ENCODE results near the gene SYT2. TPM values are rescaled to one million over a fixed set of nuclear protein-coding genes. Genes with fewer than 3 reads are reported as not detected.
"Not testable (repeated sequence)": the region's sequence is repeated elsewhere in the genome, so short reads cannot be mapped to it uniquely, and the experiment has no call there.

SYT2 gene
- total RNA-seq, 4 donors from 2014 or later, result 0.23 to 0.59 TPM; not detected in 2

DNA sequence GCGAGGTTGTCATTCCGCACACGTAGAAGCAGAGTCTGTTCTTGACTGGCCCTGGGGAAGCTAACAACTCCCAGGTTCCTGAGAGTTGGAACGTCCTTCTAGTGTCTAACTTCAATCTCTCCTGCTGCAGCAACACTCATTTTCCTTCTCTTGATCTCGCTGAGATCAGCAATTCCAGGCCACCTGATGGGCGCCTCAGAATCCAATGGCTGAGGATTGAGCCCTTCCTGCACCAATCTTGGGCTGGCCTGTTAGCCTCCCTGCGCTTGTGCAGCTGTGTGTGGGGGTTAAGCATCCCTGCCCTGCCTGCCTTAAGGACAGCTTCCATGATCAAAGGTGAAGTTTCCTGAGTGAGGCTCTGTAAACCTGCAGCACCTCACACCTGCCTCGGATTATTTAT, 87.9 kb downstream of the SYT2 start:
- WGBS, 2 donors (ENCODE audit: low coverage in 1 of 2), result 96% methylated on average over 3 to 6 of the region's 8 CpGs
- peaks cover 0 to 42% (median 12%) of the 10 kb centered on the region in 3 donors for H3K4me1 ChIP-seq
- TF ChIP-seq POLR2A (IDR thresholded peaks at IDR 0.05), result no peak
- no peak for TF ChIP-seq EP300 (IDR thresholded peaks at IDR 0.05)
- no peak for TF ChIP-seq POLR2AphosphoS5 (IDR thresholded peaks at IDR 0.05)
- TF ChIP-seq, protein P1, sequence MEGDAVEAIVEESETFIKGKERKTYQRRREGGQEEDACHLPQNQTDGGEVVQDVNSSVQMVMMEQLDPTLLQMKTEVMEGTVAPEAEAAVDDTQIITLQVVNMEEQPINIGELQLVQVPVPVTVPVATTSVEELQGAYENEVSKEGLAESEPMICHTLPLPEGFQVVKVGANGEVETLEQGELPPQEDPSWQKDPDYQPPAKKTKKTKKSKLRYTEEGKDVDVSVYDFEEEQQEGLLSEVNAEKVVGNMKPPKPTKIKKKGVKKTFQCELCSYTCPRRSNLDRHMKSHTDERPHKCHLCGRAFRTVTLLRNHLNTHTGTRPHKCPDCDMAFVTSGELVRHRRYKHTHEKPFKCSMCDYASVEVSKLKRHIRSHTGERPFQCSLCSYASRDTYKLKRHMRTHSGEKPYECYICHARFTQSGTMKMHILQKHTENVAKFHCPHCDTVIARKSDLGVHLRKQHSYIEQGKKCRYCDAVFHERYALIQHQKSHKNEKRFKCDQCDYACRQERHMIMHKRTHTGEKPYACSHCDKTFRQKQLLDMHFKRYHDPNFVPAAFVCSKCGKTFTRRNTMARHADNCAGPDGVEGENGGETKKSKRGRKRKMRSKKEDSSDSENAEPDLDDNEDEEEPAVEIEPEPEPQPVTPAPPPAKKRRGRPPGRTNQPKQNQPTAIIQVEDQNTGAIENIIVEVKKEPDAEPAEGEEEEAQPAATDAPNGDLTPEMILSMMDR (IDR thresholded peaks at IDR 0.05), result no peak
- H3K4me3 ChIP-seq, result no peak overlapping the region
- H3K9me3 ChIP-seq, result no peaks in the 10 kb centered on the region
- no peaks in the 10 kb centered on the region for H3K36me3 ChIP-seq
- no peak overlapping the region for H3K27ac ChIP-seq
- no peak for ATAC-seq
- H3K27me3 ChIP-seq, result no peaks in the 10 kb centered on the region

DNA sequence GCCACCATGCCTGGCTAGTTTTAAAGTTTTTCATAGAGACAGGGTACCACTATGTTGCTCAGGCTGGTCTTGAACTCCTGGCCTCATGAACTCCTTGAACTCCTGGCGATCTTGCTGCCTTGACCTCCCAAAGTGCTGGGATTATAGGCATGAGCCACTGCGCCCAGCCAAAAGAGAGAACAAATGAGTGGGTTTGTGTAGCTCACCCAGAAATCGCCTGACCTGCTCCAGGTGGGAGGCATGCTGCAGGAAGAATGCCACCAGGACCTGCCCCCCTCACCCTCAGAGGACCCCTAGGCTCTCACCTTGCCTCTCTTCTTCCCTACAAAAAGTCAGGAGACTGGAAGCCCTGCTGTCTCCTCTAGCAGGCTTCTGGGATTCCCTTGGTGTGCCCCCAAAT, 88.8 kb downstream of the SYT2 start:
- no peak for ATAC-seq
- TF ChIP-seq POLR2AphosphoS5 (IDR thresholded peaks at IDR 0.05), result no peak
- TF ChIP-seq EP300 (IDR thresholded peaks at IDR 0.05), result no peak
- TF ChIP-seq, protein P1 (IDR thresholded peaks at IDR 0.05), result no peak
- TF ChIP-seq POLR2A (IDR thresholded peaks at IDR 0.05), result no peak

DNA sequence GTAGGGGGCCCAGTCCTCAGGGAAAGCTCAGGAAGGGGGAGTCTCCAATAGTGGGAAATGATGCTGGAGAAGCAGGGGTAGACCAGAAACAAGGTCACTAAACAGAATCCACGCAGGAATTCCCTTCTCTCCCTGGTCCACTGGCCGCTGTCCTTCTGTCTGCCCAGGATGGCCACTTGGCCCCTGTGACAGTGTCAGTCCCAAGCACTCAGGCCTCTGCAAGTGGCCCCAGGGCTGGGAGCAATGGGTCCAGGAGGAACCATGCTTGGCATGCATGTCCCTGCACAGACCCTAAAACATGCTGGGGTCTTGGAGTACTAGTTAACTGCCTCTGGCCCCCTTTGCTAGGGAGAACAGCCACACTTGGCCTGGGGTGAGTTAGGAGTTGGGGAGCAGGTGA, 90.2 kb downstream of the SYT2 start:
- not testable (repeated sequence) for H3K9me3 ChIP-seq, H3K27me3 ChIP-seq, H3K36me3 ChIP-seq, H3K4me3 ChIP-seq, ATAC-seq, H3K27ac ChIP-seq
- peaks cover 0 to 48% (median 18%) of the 10 kb centered on the region in 3 donors for H3K4me1 ChIP-seq
- no CpG with 5 or more reads among the region's 2 CpGs for WGBS, 2 donors (ENCODE audit: low coverage in 1 of 2)

More for the DNA sequence above, 88.8 kb downstream of the SYT2 start:
- H3K27ac ChIP-seq, result no peak overlapping the region
- H3K27me3 ChIP-seq, result no peaks in the 10 kb centered on the region
- peaks cover 0 to 42% (median 12%) of the 10 kb centered on the region in 3 donors for H3K4me1 ChIP-seq
- H3K9me3 ChIP-seq, result no peaks in the 10 kb centered on the region
- no peak overlapping the region for H3K4me3 ChIP-seq
- H3K36me3 ChIP-seq, result no peaks in the 10 kb centered on the region
- 100% methylated on average over 1 to 2 of the region's 3 CpGs for WGBS, 2 donors (ENCODE audit: low coverage in 1 of 2)

DNA sequence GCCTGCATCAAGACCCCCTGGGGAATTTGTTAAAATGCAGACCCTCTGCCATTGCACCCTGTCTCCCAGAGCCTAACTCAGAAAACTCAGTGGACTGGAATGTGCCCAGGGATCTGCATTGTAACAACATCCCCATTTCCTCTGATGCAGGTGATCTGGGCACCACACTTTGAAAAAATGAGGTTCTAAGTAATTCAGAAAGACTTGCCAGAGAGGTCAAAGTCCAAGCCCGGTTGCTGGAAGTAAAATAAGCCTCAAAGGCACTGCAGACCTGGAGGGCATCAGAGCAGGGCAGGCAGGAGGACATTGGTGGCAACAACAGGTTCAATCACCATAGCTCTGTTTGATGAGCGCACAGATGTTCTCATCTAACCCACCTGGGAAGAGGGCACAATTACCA, 90.7 kb downstream of the SYT2 start:
- no peak for ATAC-seq
- Histone ChIP-seq H3K27me3 (no peaks in the 10 kb centered on the region), H3K4me3 (no peak overlapping the region), H3K27ac (peak overlapping the region in 3 of 4 donors; percentile 5 to 31 (median 16)), H3K4me1 (peaks cover 0 to 53% (median 19%) of the 10 kb centered on the region in 3 donors), H3K36me3 (no peaks in the 10 kb centered on the region), H3K9me3 (no peaks in the 10 kb centered on the region)
- 60 to 71% methylated on average over 1 of the region's 2 CpGs for WGBS, 2 donors (ENCODE audit: low coverage in 1 of 2)
- TF ChIP-seq EP300 (IDR thresholded peaks at IDR 0.05), result no peak
- no peak for TF ChIP-seq POLR2A (IDR thresholded peaks at IDR 0.05)
- TF ChIP-seq POLR2AphosphoS5 (IDR thresholded peaks at IDR 0.05), result no peak
- TF ChIP-seq, protein P1 (IDR thresholded peaks at IDR 0.05), result no peak

DNA sequence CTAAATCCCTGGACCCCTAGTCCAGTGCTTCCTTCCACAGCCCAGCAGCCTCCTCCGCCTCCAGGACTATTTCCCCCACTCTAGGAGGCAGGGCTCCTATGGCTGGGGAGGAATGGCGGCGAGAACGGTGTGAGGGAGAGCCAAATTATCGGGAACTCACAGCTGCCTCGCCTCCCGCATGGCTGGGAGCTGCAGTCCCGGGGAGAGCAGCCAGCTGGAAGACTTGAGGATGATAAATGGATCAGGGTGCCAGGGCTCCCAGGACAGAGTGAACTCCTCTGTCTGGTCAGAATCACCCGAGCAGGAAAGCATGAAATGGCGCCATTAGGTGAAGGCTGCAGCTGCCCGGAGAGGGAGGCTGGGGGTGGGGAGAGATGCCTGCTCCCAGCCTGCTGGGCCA, 91.2 kb downstream of the SYT2 start:
- not testable (repeated sequence) for H3K27me3 ChIP-seq, H3K4me3 ChIP-seq, H3K9me3 ChIP-seq, H3K36me3 ChIP-seq
- TF ChIP-seq, protein P1 (IDR thresholded peaks at IDR 0.05), result peak in 1 of 4 experiments; percentile 9
- peaks cover 0 to 52% (median 19%) of the 10 kb centered on the region in 3 donors for H3K4me1 ChIP-seq
- H3K27ac ChIP-seq, result peak overlapping the region in 3 of 4 donors; percentile 5 to 31 (median 16)
- WGBS, 2 donors (ENCODE audit: low coverage in 1 of 2), result 0 to 42% methylated on average over 5 to 6 of the region's 11 CpGs
- ATAC-seq, result peak; percentile 48

Data from gastroesophageal sphincter (tissue), 4 donors.